Measurements from ENCODE around the gene HK2.

- no peak for TF ChIP-seq CTCF (IDR thresholded peaks at IDR 0.05; ENCODE audit: insufficient read depth, low read length)
- TF ChIP-seq POLR2AphosphoS5 (IDR thresholded peaks at IDR 0.05; ENCODE audit: low read depth), result no peak
- no peak for TF ChIP-seq REST (IDR thresholded peaks at IDR 0.05; ENCODE audit: insufficient replicate concordance, low read depth)
Measured at GRCh38 chr2:74896232-74896631, 62.3 kb downstream of the HK2 start.
